Thoracic aorta (tissue), 2 donors: ENCODE results near the gene STIM2. TPM values are rescaled to one million over a fixed set of nuclear protein-coding genes. Genes with fewer than 3 reads are reported as not detected.

ENCODE experiments used
- ATAC-seq: fragments of 150-250 bp; one replicate; pipeline ENCODE4 v1.8.0; 2017; ENCODE audit warnings: low read depth; ENCODE audit not compliant: insufficient number of reproducible peaks, low FRiP score
- DNase-seq: peaks from one replicate; pipeline ENCODE4 v3.0.0-alpha.2; 2020; ENCODE audit warnings: low spot score
- H3K27ac ChIP-seq, 2 donors: fragments of 200-600 bp; sonication (generic); 1 replicate in 1 of 2; 2 replicates in 1 of 2; pipeline ENCODE4 v1.5.1; 2016; ENCODE audit warnings: mild to moderate bottlenecking in 2 of 2, moderate library complexity in 2 of 2
- H3K27me3 ChIP-seq: fragments of 200-600 bp; sonication (generic); replicated peaks from 2 replicates; pipeline ENCODE4 v1.6.0; 2016; ENCODE audit warnings: mild to moderate bottlenecking; ENCODE audit not compliant: insufficient read depth
- H3K36me3 ChIP-seq: fragments of 200-600 bp; sonication (generic); one replicate; pipeline ENCODE4 v1.5.1; 2016
- H3K4me1 ChIP-seq, 2 donors: fragments of 200-600 bp; sonication (generic); 1 replicate in 1 of 2; 2 replicates in 1 of 2; pipeline versions ENCODE4 v1.5.1 to v1.6.0; 2016; ENCODE audit warnings: low read depth in 2 of 2, mild to moderate bottlenecking in 1 of 2; ENCODE audit not compliant: control insufficient read depth in 1 of 2
- H3K4me3 ChIP-seq: fragments of 200-600 bp; sonication (generic); 2 replicates; pipeline ENCODE4 v1.5.1; 2016; ENCODE audit warnings: mild to moderate bottlenecking
- H3K9me3 ChIP-seq: fragments of 200-600 bp; sonication (generic); 2 replicates; pipeline ENCODE4 v1.5.1; 2016
- total RNA-seq, 2 donors: library from RNA; depleted of rRNA; stranded (reverse); fragments of >200 nt; gene quantifications; one replicate each; pipeline versions ENCODE4 v1.1.0 to v1.2.3, GENCODE V29; 2016
- TF ChIP-seq, protein P1 (sequence below): fragments of 200-600 bp; sonication (generic); IDR thresholded peaks from one replicate; pipeline ENCODE4 v1.5.1; 2019; ENCODE audit warnings: antibody characterized with exemption

Gene STIM2
- total RNA-seq, 2 donors from 2014 or later = 14.3 to 53.3 TPM

DNA sequence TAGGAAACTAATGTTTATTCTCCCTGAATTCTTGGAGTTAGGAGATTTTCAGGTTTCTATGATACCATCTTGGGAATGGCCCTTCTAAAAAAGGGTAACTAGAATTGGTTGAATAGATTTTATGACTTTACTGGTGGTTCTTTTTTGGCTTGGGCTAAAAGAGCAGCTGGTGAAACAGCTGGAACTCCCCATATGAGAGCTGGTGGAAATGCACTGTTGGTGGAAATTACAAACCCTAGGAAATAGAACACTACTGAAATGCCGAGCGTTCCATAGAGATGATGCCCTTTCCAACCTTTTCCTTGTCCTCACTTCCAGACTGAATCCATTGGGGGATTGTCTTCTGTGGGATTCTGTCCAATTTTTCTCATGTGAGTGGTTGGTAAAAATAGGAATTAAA, 139.5 kb downstream of the STIM2 start:
- Histone ChIP-seq H3K4me1 (peaks cover 4% of the 10 kb centered on the region in 2 donors), H3K4me3 (no peak overlapping the region), H3K27me3 (no peaks in the 10 kb centered on the region), H3K36me3 (no peaks in the 10 kb centered on the region), H3K27ac (no peak overlapping the region), H3K9me3 (no peaks in the 10 kb centered on the region)
- DNase-seq = no peak
- TF ChIP-seq, protein P1, sequence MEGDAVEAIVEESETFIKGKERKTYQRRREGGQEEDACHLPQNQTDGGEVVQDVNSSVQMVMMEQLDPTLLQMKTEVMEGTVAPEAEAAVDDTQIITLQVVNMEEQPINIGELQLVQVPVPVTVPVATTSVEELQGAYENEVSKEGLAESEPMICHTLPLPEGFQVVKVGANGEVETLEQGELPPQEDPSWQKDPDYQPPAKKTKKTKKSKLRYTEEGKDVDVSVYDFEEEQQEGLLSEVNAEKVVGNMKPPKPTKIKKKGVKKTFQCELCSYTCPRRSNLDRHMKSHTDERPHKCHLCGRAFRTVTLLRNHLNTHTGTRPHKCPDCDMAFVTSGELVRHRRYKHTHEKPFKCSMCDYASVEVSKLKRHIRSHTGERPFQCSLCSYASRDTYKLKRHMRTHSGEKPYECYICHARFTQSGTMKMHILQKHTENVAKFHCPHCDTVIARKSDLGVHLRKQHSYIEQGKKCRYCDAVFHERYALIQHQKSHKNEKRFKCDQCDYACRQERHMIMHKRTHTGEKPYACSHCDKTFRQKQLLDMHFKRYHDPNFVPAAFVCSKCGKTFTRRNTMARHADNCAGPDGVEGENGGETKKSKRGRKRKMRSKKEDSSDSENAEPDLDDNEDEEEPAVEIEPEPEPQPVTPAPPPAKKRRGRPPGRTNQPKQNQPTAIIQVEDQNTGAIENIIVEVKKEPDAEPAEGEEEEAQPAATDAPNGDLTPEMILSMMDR = no peak
- ATAC-seq = no peak

DNA sequence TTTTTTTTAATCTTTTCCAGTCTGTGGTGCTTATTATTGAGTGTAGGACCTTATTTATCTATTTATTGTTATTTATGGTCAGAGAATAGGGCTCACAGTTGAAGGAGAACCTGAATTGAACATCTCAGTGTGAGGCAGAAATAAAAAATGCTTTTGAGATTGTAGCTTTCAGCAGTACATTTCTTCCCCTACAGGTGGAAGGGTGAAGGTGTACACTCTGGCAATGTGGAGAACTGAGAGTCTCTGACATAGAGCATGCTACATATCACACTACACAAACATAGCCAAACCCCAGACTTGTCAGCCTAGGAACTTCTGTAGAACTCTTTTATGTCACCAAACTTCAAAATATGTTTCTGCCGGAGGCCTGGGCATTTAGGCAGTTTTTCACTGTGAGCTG, 140.2 kb downstream of the STIM2 start:
- no peak for ATAC-seq
- no peaks in the 10 kb centered on the region for H3K9me3 ChIP-seq
- TF ChIP-seq, protein P1 = no peak
- H3K4me1 ChIP-seq = peaks cover 4 to 11% of the 10 kb centered on the region in 2 donors
- no peak for DNase-seq
- H3K27ac ChIP-seq = no peak overlapping the region
- H3K36me3 ChIP-seq = no peaks in the 10 kb centered on the region
- no peaks in the 10 kb centered on the region for H3K27me3 ChIP-seq
- H3K4me3 ChIP-seq = no peak overlapping the region

DNA sequence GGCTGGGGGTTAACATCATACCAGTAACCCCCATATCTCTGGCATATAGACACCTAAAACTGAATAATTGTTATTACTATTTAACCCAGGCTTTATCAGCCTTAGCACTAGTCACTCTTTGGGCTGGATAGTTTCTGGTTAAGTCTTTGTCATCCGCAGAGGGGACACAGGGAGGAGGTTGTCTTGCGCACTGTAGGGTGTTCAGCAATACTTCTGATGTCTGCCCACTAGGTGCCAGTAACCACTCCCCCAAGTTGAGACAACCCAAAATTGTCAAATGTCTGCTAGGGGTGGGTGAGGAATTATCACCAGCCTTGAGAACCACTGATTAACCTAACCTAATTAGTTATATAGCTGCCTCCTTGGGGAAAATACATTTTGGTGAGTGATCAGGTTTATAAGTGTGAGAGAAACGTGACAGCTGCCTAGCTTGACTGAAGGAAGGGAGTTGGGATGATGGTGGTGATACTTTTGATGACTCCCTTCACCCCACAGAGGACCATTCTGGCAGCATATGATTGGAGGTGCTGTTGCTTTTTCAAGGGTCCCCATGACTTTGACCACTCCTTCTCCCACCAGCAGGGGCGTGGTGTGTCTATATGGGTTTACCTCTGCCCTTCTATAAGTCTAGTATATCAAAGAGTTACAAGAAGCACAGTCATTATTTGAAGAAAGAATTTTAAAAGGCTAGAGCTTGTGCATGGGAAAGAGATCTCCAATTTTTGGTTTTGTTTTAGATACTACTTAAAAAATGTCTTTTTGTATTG, 140.9 kb downstream of the STIM2 start:
- Histone ChIP-seq H3K4me1 (peaks cover 4 to 18% of the 10 kb centered on the region in 2 donors), H3K27ac (no peak overlapping the region), H3K36me3 (no peaks in the 10 kb centered on the region), H3K27me3 (no peaks in the 10 kb centered on the region), H3K9me3 (no peaks in the 10 kb centered on the region), H3K4me3 (no peak overlapping the region)
- no peak for DNase-seq
- TF ChIP-seq, protein P1 = no peak
- ATAC-seq = no peak

DNA sequence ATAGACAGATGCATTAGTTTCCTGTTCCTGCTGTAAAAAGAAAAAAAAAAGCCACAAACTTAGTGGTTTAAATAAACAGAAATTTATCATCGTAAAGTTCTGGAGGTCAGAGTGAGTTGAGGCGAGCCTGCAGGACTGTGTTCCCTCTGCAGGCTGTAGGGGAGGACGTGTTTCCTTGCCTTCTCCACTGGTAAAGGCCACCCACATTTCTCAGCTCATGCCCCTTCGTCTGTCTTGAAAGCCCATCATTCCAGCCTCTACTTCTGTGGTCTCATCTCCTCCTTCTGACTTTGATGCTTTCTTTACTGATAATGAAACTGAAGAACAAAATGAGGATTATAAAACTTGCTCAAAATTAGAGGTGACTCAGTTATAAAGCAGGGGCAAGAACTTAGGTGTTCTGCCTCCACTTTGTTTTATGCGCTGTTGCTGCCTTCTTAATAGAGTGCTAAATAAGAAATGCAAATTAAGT, 143.0 kb downstream of the STIM2 start:
- H3K4me1 ChIP-seq = peaks cover 4 to 20% of the 10 kb centered on the region in 2 donors
- ATAC-seq = no peak
- H3K36me3 ChIP-seq = no peaks in the 10 kb centered on the region

DNA sequence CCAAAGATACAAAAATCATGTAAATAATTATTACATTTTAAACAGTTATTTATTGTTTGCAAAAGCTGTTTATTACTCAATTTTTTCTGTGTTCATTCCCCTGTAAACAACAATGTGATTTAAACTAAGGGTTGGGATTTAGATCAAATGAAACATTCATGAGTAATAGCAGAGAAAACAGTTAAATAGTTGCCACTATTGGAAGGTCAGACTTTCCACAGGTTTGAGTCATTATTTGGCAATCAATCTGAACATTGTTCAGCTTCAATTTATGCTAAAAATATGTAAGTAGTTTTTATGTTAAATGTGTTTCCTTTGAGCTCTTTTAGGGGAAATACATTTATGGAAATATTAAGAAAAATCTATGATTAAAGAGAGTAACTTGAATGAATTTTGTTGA, 144.9 kb downstream of the STIM2 start:
- DNase-seq = no peak
- H3K4me1 ChIP-seq = peaks cover 0 to 31% of the 10 kb centered on the region in 2 donors
- TF ChIP-seq, protein P1 = no peak
- H3K27ac ChIP-seq = no peak overlapping the region
- H3K36me3 ChIP-seq = no peaks in the 10 kb centered on the region
- no peaks in the 10 kb centered on the region for H3K27me3 ChIP-seq
- H3K4me3 ChIP-seq = no peak overlapping the region
- H3K9me3 ChIP-seq = no peaks in the 10 kb centered on the region
- no peak for ATAC-seq

More for the DNA sequence above, 143.0 kb downstream of the STIM2 start:
- DNase-seq = no peak
- Histone ChIP-seq H3K27me3 (no peaks in the 10 kb centered on the region), H3K9me3 (no peaks in the 10 kb centered on the region), H3K27ac (no peak overlapping the region), H3K4me3 (no peak overlapping the region)
- TF ChIP-seq, protein P1 = no peak
